H1 (cell line): ENCODE measurements around the gene MICA. TPM values are rescaled to one million over a fixed set of nuclear protein-coding genes. Genes with fewer than 3 reads are reported as not detected.
A peak's percentile ranks its signal among the peaks of the same experiment; 100 is the strongest.

Experiments
- CTCF ChIA-PET: fragments of 300-600 bp; sonication (Branson Sonifier 250); formaldehyde crosslinking; loops from one replicate; lab custom pipeline; 2021; ENCODE audit not compliant: partially characterized antibody; lab: Charles Lee
- POLR2A ChIA-PET: fragments of 300-600 bp; sonication (Branson Sonifier 250); formaldehyde crosslinking; loops from one replicate; lab custom pipeline; 2021; ENCODE audit warnings: inconsistent platforms; ENCODE audit not compliant: partially characterized antibody; lab: Charles Lee
- DNase-seq, 2 experiments: peaks; one replicate each; pipeline versions ENCODE4 v3.0.0 to v3.0.0-alpha.2; 2010 to 2022; ENCODE audit warnings: low spot score in 2 of 2, low read depth in 1 of 2, mixed read lengths in 1 of 2
- FAIRE-seq: peaks from 2 replicates; lab custom pipeline; 2011; peaks lifted over from hg19 to GRCh38; lab: Jason Lieb, UNC
- H2AFZ ChIP-seq: 2 replicates; pipeline ENCODE4 v1.8.1; 2012; ENCODE audit warnings: low read length, inconsistent platforms
- H2AK5ac ChIP-seq: 2 replicates; pipeline ENCODE4 v1.6.1; 2013; ENCODE audit warnings: low read depth, low read length
- H2BK120ac ChIP-seq: replicated peaks from 2 replicates; pipeline ENCODE3; 2013; ENCODE audit warnings: low read depth, low read length, inconsistent platforms
- H2BK12ac ChIP-seq: 2 replicates; pipeline ENCODE4 v1.6.1; 2013; ENCODE audit warnings: low read depth, low read length
- H2BK15ac ChIP-seq: 2 replicates; pipeline ENCODE4 v1.6.1; 2013; ENCODE audit warnings: low read length
- H2BK20ac ChIP-seq: 2 replicates; pipeline ENCODE4 v1.6.1; 2013; ENCODE audit warnings: low read length
- H2BK5ac ChIP-seq: 2 replicates; pipeline ENCODE4 v1.6.1; 2013; ENCODE audit warnings: low read depth, low read length
- H3K14ac ChIP-seq: 2 replicates; pipeline ENCODE4 v1.6.1; 2013; ENCODE audit warnings: inconsistent platforms; ENCODE audit not compliant: insufficient read length
- H3K18ac ChIP-seq: 2 replicates; pipeline ENCODE4 v1.6.1; 2013; ENCODE audit warnings: low read length; ENCODE audit errors: extremely low read depth
- H3K23ac ChIP-seq: 2 replicates; pipeline ENCODE4 v1.6.1; 2013; ENCODE audit warnings: inconsistent platforms; ENCODE audit not compliant: insufficient read length
- H3K23me2 ChIP-seq: 2 replicates; pipeline ENCODE4 v1.6.1; 2013; ENCODE audit warnings: low read depth, low read length
- H3K27ac ChIP-seq: 2 replicates; pipeline ENCODE4 v1.6.1; 2011; ENCODE audit warnings: low read depth, low read length, inconsistent platforms
- H3K27me3 ChIP-seq, 4 experiments: replicated peaks in 1 of 4; 1 replicate in 1 of 4; 2 replicates in 3 of 4; pipeline versions ENCODE4 v1.6.1 to v1.8.1; 2011 to 2013; ENCODE audit warnings: low read length in 3 of 4, mild to moderate bottlenecking in 3 of 4, inconsistent platforms in 2 of 4, mixed read lengths in 2 of 4, moderate library complexity in 1 of 4; ENCODE audit not compliant: control insufficient read depth in 3 of 4, insufficient read depth in 3 of 4; ENCODE audit errors: extremely low read depth in 1 of 4
- H3K36me3 ChIP-seq, 4 experiments: 2 replicates each; pipeline versions ENCODE4 v1.6.1 to v1.8.1; 2011 to 2013; ENCODE audit warnings: mild to moderate bottlenecking in 4 of 4, low read length in 3 of 4, moderate library complexity in 2 of 4, control low read depth in 1 of 4, inconsistent platforms in 1 of 4; ENCODE audit not compliant: insufficient read depth in 4 of 4, control insufficient read depth in 2 of 4
- H3K4ac ChIP-seq: replicated peaks from 2 replicates; pipeline ENCODE3; 2013; ENCODE audit warnings: low read length, low read depth, mixed read lengths, inconsistent platforms; ENCODE audit not compliant: insufficient read length
- H3K4me1 ChIP-seq, 4 experiments: replicated peaks in 1 of 4; 1 replicate in 1 of 4; 2 replicates in 3 of 4; pipeline versions ENCODE4 v1.6.1 to v1.8.1; 2011 to 2013; ENCODE audit warnings: low read length in 3 of 4, inconsistent platforms in 2 of 4, mixed read lengths in 1 of 4; ENCODE audit not compliant: insufficient read depth in 4 of 4, control insufficient read depth in 3 of 4
- H3K4me2 ChIP-seq, 2 experiments: 2 replicates each; pipeline versions ENCODE4 v1.6.1 to v1.8.1; 2011 to 2013; ENCODE audit warnings: low read depth in 2 of 2, low read length in 2 of 2, control low read depth in 1 of 2, inconsistent platforms in 1 of 2, mild to moderate bottlenecking in 1 of 2; ENCODE audit not compliant: insufficient read depth in 1 of 2
- H3K4me3 ChIP-seq, 4 experiments: fragments of 200-600, 300-600 bp in 1 of 4; sonication (generic), shearing (Covaris generic), sonication (Bioruptor Twin) in 1 of 4; 2 replicates each; pipeline versions ENCODE4 v1.5.1 to v1.8.1; 2011 to 2016; ENCODE audit warnings: low read length in 4 of 4, low read depth in 3 of 4, control low read depth in 2 of 4, inconsistent platforms in 2 of 4, mild to moderate bottlenecking in 2 of 4, mixed read lengths in 1 of 4, moderate library complexity in 1 of 4; ENCODE audit not compliant: insufficient read depth in 2 of 4; ENCODE audit errors: extremely low read depth in 1 of 4
- H3K56ac ChIP-seq: replicated peaks from 2 replicates; pipeline ENCODE3; 2013; ENCODE audit warnings: low read depth, mild to moderate bottlenecking, mixed read lengths, low read length, inconsistent platforms; ENCODE audit not compliant: insufficient read length
- H3K79me1 ChIP-seq: 2 replicates; pipeline ENCODE4 v1.6.1; 2013; ENCODE audit warnings: low read depth, low read length, control low read depth
- H3K79me2 ChIP-seq, 2 experiments: 2 replicates each; pipeline versions ENCODE4 v1.6.1 to v1.8.1; 2012 to 2013; ENCODE audit warnings: low read length in 2 of 2, mild to moderate bottlenecking in 2 of 2, inconsistent platforms in 1 of 2; ENCODE audit not compliant: insufficient read depth in 2 of 2, control insufficient read depth in 1 of 2
- H3K9ac ChIP-seq, 4 experiments: replicated peaks in 1 of 4; 1 replicate in 1 of 4; 2 replicates in 3 of 4; pipeline versions ENCODE4 v1.6.1 to v1.8.1; 2011 to 2013; ENCODE audit warnings: low read depth in 3 of 4, low read length in 3 of 4, control low read depth in 2 of 4, mild to moderate bottlenecking in 2 of 4, moderate library complexity in 2 of 4, inconsistent platforms in 1 of 4; ENCODE audit errors: extremely low read depth in 1 of 4
- H3K9me3 ChIP-seq, 2 experiments: 2 replicates each; pipeline versions ENCODE4 v1.6.1 to v1.8.1; 2012 to 2013; ENCODE audit warnings: mild to moderate bottlenecking in 2 of 2, moderate library complexity in 2 of 2, control low read depth in 1 of 2, inconsistent platforms in 1 of 2, low read depth in 1 of 2, low read length in 1 of 2, mixed read lengths in 1 of 2; ENCODE audit not compliant: insufficient read depth in 2 of 2
- H4K20me1 ChIP-seq, 2 experiments: replicated peaks in 1 of 2; 2 replicates each; pipeline versions ENCODE3 to v1.8.1; 2011 to 2013; ENCODE audit warnings: inconsistent platforms in 2 of 2, low read length in 2 of 2, mild to moderate bottlenecking in 1 of 2; ENCODE audit not compliant: insufficient read depth in 2 of 2, control insufficient read depth in 1 of 2
- H4K5ac ChIP-seq: 2 replicates; pipeline ENCODE4 v1.6.1; 2013; ENCODE audit warnings: low read length, low read depth, mixed read lengths, inconsistent platforms; ENCODE audit not compliant: insufficient read length
- H4K8ac ChIP-seq: 2 replicates; pipeline ENCODE4 v1.8.0; 2013; ENCODE audit warnings: mild to moderate bottlenecking, moderate library complexity, low read length, inconsistent platforms; ENCODE audit not compliant: insufficient read depth; ENCODE audit errors: extremely low read depth
- H4K91ac ChIP-seq: replicated peaks from 2 replicates; pipeline ENCODE3; 2013; ENCODE audit warnings: low read length, mixed read lengths, inconsistent platforms; ENCODE audit not compliant: insufficient read length
- ASH2L ChIP-seq: fragments of 200-600, 300-600 bp; sonication (generic); IDR thresholded peaks from one replicate; pipeline ENCODE4 v1.7.1; 2017; ENCODE audit warnings: low read length
- BACH1 ChIP-seq: IDR thresholded peaks from 2 replicates; pipeline ENCODE4 v1.6.1; 2012; ENCODE audit warnings: low read length, improper control_type of control experiment
- MAFK ChIP-seq: IDR thresholded peaks from 2 replicates; pipeline ENCODE4 v1.6.1; 2012; ENCODE audit warnings: low read depth, mild to moderate bottlenecking, improper control_type of control experiment, low read length
- PHF8 ChIP-seq: fragments of 200-600 bp; sonication (generic); conservative IDR thresholded peaks from 2 replicates; pipeline ENCODE4 v1.7.1; 2012; ENCODE audit warnings: low read depth, mild to moderate bottlenecking, inconsistent platforms, low read length, moderate library complexity
- SP1 ChIP-seq: IDR thresholded peaks from 2 replicates; pipeline ENCODE4 v1.6.1; 2011; ENCODE audit warnings: low read depth, low read length
- SP4 ChIP-seq: IDR thresholded peaks from 2 replicates; pipeline ENCODE4 v1.6.1; 2012; ENCODE audit warnings: low read length, inconsistent platforms
- SRF ChIP-seq: IDR thresholded peaks from 2 replicates; pipeline ENCODE4 v1.6.1; 2011; ENCODE audit warnings: mild to moderate bottlenecking, low read depth, low read length, moderate library complexity
- TBP ChIP-seq: IDR thresholded peaks from 2 replicates; pipeline ENCODE4 v1.6.1; 2011; ENCODE audit warnings: low read depth, low read length, improper control_type of control experiment
- TEAD4 ChIP-seq: IDR thresholded peaks from 2 replicates; pipeline ENCODE4 v1.6.1; 2012; ENCODE audit warnings: low read depth, low read length, inconsistent platforms, mixed read lengths
- WGBS, 2 experiments: shearing (Covaris generic) in 1 of 2; methylation state at CpG; one replicate each; pipeline versions ENCODE4 v1.1.6 to v1.1.7; 2013 to 2015; ENCODE audit warnings: low lambda C conversion rate in 2 of 2, mixed read lengths in 2 of 2, inconsistent platforms in 1 of 2, low coverage in 1 of 2, missing lambda C conversion rate in 1 of 2; ENCODE audit not compliant: insufficient replicate concordance in 2 of 2, insufficient coverage in 1 of 2, insufficient read length in 1 of 2; ENCODE audit errors: extremely low coverage in 1 of 2, missing lambda C conversion rate in 1 of 2; 5-methylcytosine and 5-hydroxymethylcytosine counted together
- long read RNA-seq, 2 experiments: library from RNA in 1 of 2; library from capped mRNA in 1 of 2; stranded (forward); transcript quantifications; one replicate each; pipeline ENCODE4 v2.0.0, GENCODE V29; 2021; ENCODE audit warnings: inconsistent platforms in 1 of 2
- polyA minus RNA-seq, 3 experiments: library from RNA; depleted of rRNA, polyadenylated mRNA; stranded (reverse); fragments of >200 nt; gene quantifications; 1 replicate in 2 of 3; 2 replicates in 1 of 3; pipeline ENCODE4 v1.2.3, GENCODE V29; 2011
- polyA plus RNA-seq, 7 experiments: library from polyadenylated mRNA; depleted of rRNA in 3 of 7; stranded (reverse) in 5 of 7; unstranded in 2 of 7; fragments of >200 nt in 5 of 7; fragments of 200-250 nt in 2 of 7; gene quantifications; 1 replicate in 5 of 7; 2 replicates in 1 of 7; 4 replicates in 1 of 7; pipeline versions ENCODE4 v1.2.1 to v1.2.3, GENCODE V29; 2011 to 2013; ENCODE audit warnings: missing spikeins in 2 of 7, mixed read lengths in 2 of 7
- total RNA-seq: library from RNA; stranded (reverse); fragmentation: NEBNext Ultra II Directional; extraction: Animal tissue kit (Norgen Biotek cat#: 25700); gene quantifications from 2 replicates; pipeline ENCODE4 v1.2.1, GENCODE V29; 2021

MICA gene
- total RNA-seq (11.3 and 12.5 TPM in 2 replicates), polyA plus RNA-seq (2011; rRNA removed) (16.3 and 17.0 TPM in 2 replicates), polyA minus RNA-seq (2011; rRNA and poly(A)+ RNA removed) (19.7 and 23.1 TPM in 2 replicates)
- 17.9 TPM for polyA plus RNA-seq (2011; cell fraction: cytosol; rRNA removed)
- 32.5 TPM for polyA plus RNA-seq (2011; cell fraction: nucleus; rRNA removed)
- 15.7 to 19.2 TPM (median 17.3 TPM) in 4 replicates for polyA plus RNA-seq (2012, experiment 1 of 2)
- polyA plus RNA-seq (2012, experiment 2 of 2), result 15.6 TPM
- 20.9 TPM for polyA plus RNA-seq (2013, experiment 1 of 2)
- 23.1 TPM for polyA plus RNA-seq (2013, experiment 2 of 2)
- polyA minus RNA-seq (2011; cell fraction: cytosol; rRNA and poly(A)+ RNA removed), result 12.0 TPM
- 18.4 TPM for polyA minus RNA-seq (2011; cell fraction: nucleus; rRNA and poly(A)+ RNA removed)
- long read RNA-seq, experiment 1, partial matches to known transcripts, result 3 of 5 reads
- long read RNA-seq, experiment 1, other reads (novel, unspliced or antisense), result 0 of 5 reads
- long read RNA-seq, experiment 2, transcript MICA-209 (6 exons, 1,386 nt), result major isoform, 14 of 17 reads
- long read RNA-seq, experiment 2, partial matches to known transcripts, result 0 of 17 reads
- long read RNA-seq, experiment 2, other reads (novel, unspliced or antisense), result 3 of 17 reads

GRCh38 chr6:31403283-31404060, at the start of gene MICA:
TSS of gene MICA (plus strand) at chr6:31403595. CDS start at chr6:31403633, 38 bp downstream.
- DNase-seq, result peak; percentile 74 to 94
- H2BK120ac ChIP-seq, result no peak within 1 kb of the TSS
- peak within 1 kb of the TSS; percentile 88 to 89 for H3K4me2 ChIP-seq
- H4K91ac ChIP-seq, result peak within 1 kb of the TSS; percentile 89
- peak within 1 kb of the TSS; percentile 51 to 82 (median 55) for H3K9ac ChIP-seq
- WGBS, 2 experiments, result 2% methylated on average over 50 of the region's 58 CpGs; no CpG with 5 or more reads in 1 of the 2 experiments
- ChIA-PET POLR2A (interaction anchor here (0.8 to 2.4 kb wide), 10 partner anchors 9 to 231 kb away, joined by 3 to 8 read pairs (median 4); partner anchors contain the start of gene DDX39B), CTCF (interaction anchor here (0.5 to 2.3 kb wide), 7 partner anchors 10 to 271 kb away, joined by 3 to 16 read pairs (median 3); no protein-coding TSS in a partner anchor)
- H3K4ac ChIP-seq, result peak within 1 kb of the TSS; percentile 74
- no peak within 1 kb of the TSS for H3K27ac ChIP-seq
- peak within 1 kb of the TSS; percentile 29; the same call in 1 of the 2 replicates for H2AFZ ChIP-seq
- peaks cover 2 to 14% (median 5%) of the 10 kb centered on the region in 4 experiments for H3K4me1 ChIP-seq
- H4K5ac ChIP-seq, result peak within 1 kb of the TSS; percentile 62
- peaks cover 0 to 10% (median 4%) of the 10 kb centered on the region in 4 experiments; a peak in 3 of 7 replicates for H3K27me3 ChIP-seq
- H3K56ac ChIP-seq, result peak within 1 kb of the TSS; percentile 92
- H3K4me3 ChIP-seq, result peak within 1 kb of the TSS; percentile 59 to 81 (median 70)
- peak within 1 kb of the TSS; percentile 81 for H3K18ac ChIP-seq
- peak within 1 kb of the TSS; percentile 62 for H2BK12ac ChIP-seq
- peak within 1 kb of the TSS; percentile 35 for H2BK5ac ChIP-seq
- peak within 1 kb of the TSS; percentile 81; the same call in 1 of the 2 replicates for H2BK15ac ChIP-seq
- H3K79me1 ChIP-seq, result peaks cover 5% of the 10 kb centered on the region
- no peaks in the 10 kb centered on the region for H3K9me3 ChIP-seq
- H2AK5ac ChIP-seq, result no peak within 1 kb of the TSS
- H3K36me3 ChIP-seq, result no peaks in the 10 kb centered on the region
- H2BK20ac ChIP-seq, result 0 out of 2 replicates have a peak within 1 kb of the TSS, but pooled peaks have one; percentile 72
- no peak within 1 kb of the TSS for H3K23ac ChIP-seq
- H3K23me2 ChIP-seq, result peaks cover 15% of the 10 kb centered on the region; the same call in 1 of the 2 replicates
- no peak for FAIRE-seq
- peak within 1 kb of the TSS; percentile 87; the same call in 1 of the 2 replicates for H4K8ac ChIP-seq
- H4K20me1 ChIP-seq, result peaks cover 8 to 11% of the 10 kb centered on the region in 2 experiments
- no peak within 1 kb of the TSS for H3K14ac ChIP-seq
- H3K79me2 ChIP-seq, result peaks cover 10 to 47% of the 10 kb centered on the region in 2 experiments
- 0 out of 2 replicates have a peak, but pooled peaks have one; percentile 8 for TF ChIP-seq TEAD4
- TF ChIP-seq SP4, result no peak
- TF ChIP-seq TBP, result 0 out of 2 replicates have a peak, but pooled peaks have one; percentile 54
- no peak for TF ChIP-seq SRF
- 0 out of 2 replicates have a peak, but pooled peaks have one; percentile 17 for TF ChIP-seq BACH1
- TF ChIP-seq PHF8, result peak; percentile 58; the same call in 1 of the 2 replicates
- TF ChIP-seq ASH2L, result peak; percentile 33
- no peak for TF ChIP-seq MAFK
- TF ChIP-seq SP1, result peak; percentile 68; the same call in 1 of the 2 replicates
